WTC11 (cell line): Measurements from ENCODE around the gene SUSD1. TPM values are rescaled to one million over a fixed set of nuclear protein-coding genes. Genes with fewer than 3 reads are reported as not detected.

ENCODE experiments used
- ATAC-seq: fragments of 200-7000 bp; cut with Tn5 transposase; 2 replicates; pipeline ENCODE4 v1.10.0; 2021; ENCODE audit warnings: mild to moderate bottlenecking, moderate library complexity
- CTCF ChIA-PET: fragments of 300-600 bp; sonication (Branson Sonifier 250); formaldehyde crosslinking; loops from one replicate; lab custom pipeline; 2021; ENCODE audit warnings: antibody characterized with exemption; lab: Charles Lee
- POLR2A ChIA-PET: fragments of 350-600 bp; sonication (Branson Sonifier 250); formaldehyde crosslinking; loops from one replicate; lab custom pipeline; 2021; ENCODE audit warnings: antibody characterized with exemption; lab: Charles Lee
- DNase-seq: peaks from one replicate; pipeline ENCODE4 v3.0.0; 2021; ENCODE audit warnings: low spot score
- H3K27ac Mint-ChIP-seq: 2 replicates; pipeline ENCODE4 v1.8.0; 2021; ENCODE audit warnings: mixed read lengths
- H3K27me3 Mint-ChIP-seq: 2 replicates; pipeline ENCODE4 v1.8.0; 2021; ENCODE audit warnings: low read depth, mild to moderate bottlenecking, moderate library complexity, mixed read lengths
- H3K36me3 Mint-ChIP-seq: 2 replicates; pipeline ENCODE4 v1.8.0; 2021; ENCODE audit warnings: mixed read lengths
- H3K4me1 Mint-ChIP-seq: 2 replicates; pipeline ENCODE4 v1.8.0; 2022; ENCODE audit warnings: mixed read lengths
- H3K4me3 Mint-ChIP-seq: 2 replicates; pipeline ENCODE4 v1.8.0; 2021; ENCODE audit warnings: mild to moderate bottlenecking, moderate library complexity, mixed read lengths
- H3K9me3 Mint-ChIP-seq: 2 replicates; pipeline ENCODE4 v1.8.0; 2021; ENCODE audit warnings: mixed read lengths
- ERG ChIP-seq: fragments of 250-450 bp; sonication (Bioruptor Pico); IDR thresholded peaks from 2 replicates; pipeline ENCODE4 v1.8.0; 2021; ENCODE audit warnings: mild to moderate bottlenecking
- GABPB1 ChIP-seq: sonication (generic); formaldehyde crosslinking; IDR thresholded peaks from 2 replicates; pipeline ENCODE4 v1.8.1; 2023; ENCODE audit warnings: mild to moderate bottlenecking, missing genetic modification reagents
- JAZF1 ChIP-seq: fragments of 250-450 bp; sonication (Bioruptor Pico); IDR thresholded peaks from 2 replicates; pipeline ENCODE4 v1.9.0; 2021; ENCODE audit warnings: moderate library complexity, mild to moderate bottlenecking, inconsistent platforms
- TEAD4 ChIP-seq: sonication (generic); formaldehyde crosslinking; IDR thresholded peaks from 2 replicates; pipeline ENCODE4 v1.8.0; 2022; ENCODE audit warnings: mild to moderate bottlenecking, missing genetic modification reagents
- ZNF317 ChIP-seq: sonication (generic); formaldehyde crosslinking; IDR thresholded peaks from 2 replicates; pipeline ENCODE4 v1.8.1; 2023; ENCODE audit warnings: low read depth, mild to moderate bottlenecking, moderate library complexity, missing genetic modification reagents, borderline replicate concordance
- ZNF532 ChIP-seq: fragments of 250-450 bp; sonication (Bioruptor Pico); IDR thresholded peaks from 2 replicates; pipeline ENCODE4 v1.9.0; 2021; ENCODE audit warnings: mild to moderate bottlenecking, borderline replicate concordance
- total RNA-seq: library from RNA; stranded (reverse); gene quantifications from 3 replicates; pipeline ENCODE4 v1.2.3, GENCODE V29; 2021
- TF ChIP-seq, protein P1 (sequence below): sonication (generic); formaldehyde crosslinking; IDR thresholded peaks from 2 replicates; pipeline ENCODE4 v1.8.0; 2023; ENCODE audit warnings: mild to moderate bottlenecking, missing genetic modification reagents
- TF ChIP-seq, protein P2 (sequence below): sonication (generic); formaldehyde crosslinking; IDR thresholded peaks from 2 replicates; pipeline ENCODE4 v1.8.1; 2023; ENCODE audit warnings: mild to moderate bottlenecking, missing genetic modification reagents
- TF ChIP-seq, protein P3 (sequence below): sonication (generic); formaldehyde crosslinking; IDR thresholded peaks from 2 replicates; pipeline ENCODE4 v1.8.1; 2022; ENCODE audit warnings: missing genetic modification reagents, borderline replicate concordance

Gene SUSD1
- total RNA-seq, 1 experiment from 2014 or later, result 5.1 TPM

DNA sequence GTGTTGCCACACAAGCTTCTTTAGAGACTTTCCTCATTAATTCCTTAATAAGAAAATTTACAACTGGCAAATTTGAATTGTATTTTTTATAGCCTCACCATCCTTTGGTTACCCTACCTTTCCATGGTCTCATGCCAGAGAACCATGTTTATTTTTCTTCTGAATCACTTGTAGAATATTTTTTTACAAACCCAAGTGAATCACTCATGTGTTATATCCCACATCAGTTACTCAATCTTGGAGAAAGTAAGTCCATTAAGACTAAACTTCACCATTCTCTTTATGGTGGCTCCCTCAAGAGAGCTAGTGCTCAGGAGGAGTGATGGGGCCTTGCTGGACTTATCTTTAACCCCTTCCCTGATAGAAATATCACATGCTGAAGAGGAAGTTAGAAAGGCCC is 128.9 kb downstream of the SUSD1 start (continued):
- TF ChIP-seq, protein P1, sequence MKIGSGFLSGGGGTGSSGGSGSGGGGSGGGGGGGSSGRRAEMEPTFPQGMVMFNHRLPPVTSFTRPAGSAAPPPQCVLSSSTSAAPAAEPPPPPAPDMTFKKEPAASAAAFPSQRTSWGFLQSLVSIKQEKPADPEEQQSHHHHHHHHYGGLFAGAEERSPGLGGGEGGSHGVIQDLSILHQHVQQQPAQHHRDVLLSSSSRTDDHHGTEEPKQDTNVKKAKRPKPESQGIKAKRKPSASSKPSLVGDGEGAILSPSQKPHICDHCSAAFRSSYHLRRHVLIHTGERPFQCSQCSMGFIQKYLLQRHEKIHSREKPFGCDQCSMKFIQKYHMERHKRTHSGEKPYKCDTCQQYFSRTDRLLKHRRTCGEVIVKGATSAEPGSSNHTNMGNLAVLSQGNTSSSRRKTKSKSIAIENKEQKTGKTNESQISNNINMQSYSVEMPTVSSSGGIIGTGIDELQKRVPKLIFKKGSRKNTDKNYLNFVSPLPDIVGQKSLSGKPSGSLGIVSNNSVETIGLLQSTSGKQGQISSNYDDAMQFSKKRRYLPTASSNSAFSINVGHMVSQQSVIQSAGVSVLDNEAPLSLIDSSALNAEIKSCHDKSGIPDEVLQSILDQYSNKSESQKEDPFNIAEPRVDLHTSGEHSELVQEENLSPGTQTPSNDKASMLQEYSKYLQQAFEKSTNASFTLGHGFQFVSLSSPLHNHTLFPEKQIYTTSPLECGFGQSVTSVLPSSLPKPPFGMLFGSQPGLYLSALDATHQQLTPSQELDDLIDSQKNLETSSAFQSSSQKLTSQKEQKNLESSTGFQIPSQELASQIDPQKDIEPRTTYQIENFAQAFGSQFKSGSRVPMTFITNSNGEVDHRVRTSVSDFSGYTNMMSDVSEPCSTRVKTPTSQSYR (CRISPR knock-in tag), result no peak
- TF ChIP-seq ZNF317 (no peak), ZNF532 (CRISPR knock-in tag) (no peak), JAZF1 (no peak)

GRCh38 chr9:112044881-112045280 is 130.2 kb downstream of the SUSD1 start:
- ATAC-seq, result no peak

GRCh38 chr9:112044186-112044585 is 130.9 kb downstream of the SUSD1 start:
- POLR2A ChIA-PET, result no interaction called here
- H3K27ac Mint-ChIP-seq, result no peak overlapping the region

More at GRCh38 chr9:112044881-112045280, 130.2 kb downstream of the SUSD1 start:
- Mint-ChIP-seq H3K36me3 (peaks cover 3% of the 10 kb centered on the region; the same call in 1 of the 2 replicates), H3K27me3 (no peaks in the 10 kb centered on the region), H3K4me1 (peaks cover 31% of the 10 kb centered on the region), H3K27ac (no peak overlapping the region), H3K4me3 (no peak overlapping the region), H3K9me3 (peaks cover 7% of the 10 kb centered on the region)
- DNase-seq, result no peak
- TF ChIP-seq, protein P2, sequence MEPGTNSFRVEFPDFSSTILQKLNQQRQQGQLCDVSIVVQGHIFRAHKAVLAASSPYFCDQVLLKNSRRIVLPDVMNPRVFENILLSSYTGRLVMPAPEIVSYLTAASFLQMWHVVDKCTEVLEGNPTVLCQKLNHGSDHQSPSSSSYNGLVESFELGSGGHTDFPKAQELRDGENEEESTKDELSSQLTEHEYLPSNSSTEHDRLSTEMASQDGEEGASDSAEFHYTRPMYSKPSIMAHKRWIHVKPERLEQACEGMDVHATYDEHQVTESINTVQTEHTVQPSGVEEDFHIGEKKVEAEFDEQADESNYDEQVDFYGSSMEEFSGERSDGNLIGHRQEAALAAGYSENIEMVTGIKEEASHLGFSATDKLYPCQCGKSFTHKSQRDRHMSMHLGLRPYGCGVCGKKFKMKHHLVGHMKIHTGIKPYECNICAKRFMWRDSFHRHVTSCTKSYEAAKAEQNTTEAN (CRISPR knock-in tag), result no peak
- TF ChIP-seq TEAD4 (CRISPR knock-in tag) (no peak), GABPB1 (CRISPR knock-in tag) (no peak)
- ChIA-PET CTCF (no interaction called here), POLR2A (interaction anchor here (0.6 kb wide), 1 partner anchor 226 kb away, joined by 8 read pairs; no protein-coding TSS in a partner anchor)

More at GRCh38 chr9:112044186-112044585, 130.9 kb downstream of the SUSD1 start:
- DNase-seq (no peak), ATAC-seq (no peak)
- CTCF ChIA-PET, result no interaction called here
- Mint-ChIP-seq H3K36me3 (peaks cover 3% of the 10 kb centered on the region; the same call in 1 of the 2 replicates), H3K27me3 (no peaks in the 10 kb centered on the region), H3K9me3 (peaks cover 7% of the 10 kb centered on the region), H3K4me1 (peaks cover 33% of the 10 kb centered on the region), H3K4me3 (no peak overlapping the region)
- TF ChIP-seq, protein P3, sequence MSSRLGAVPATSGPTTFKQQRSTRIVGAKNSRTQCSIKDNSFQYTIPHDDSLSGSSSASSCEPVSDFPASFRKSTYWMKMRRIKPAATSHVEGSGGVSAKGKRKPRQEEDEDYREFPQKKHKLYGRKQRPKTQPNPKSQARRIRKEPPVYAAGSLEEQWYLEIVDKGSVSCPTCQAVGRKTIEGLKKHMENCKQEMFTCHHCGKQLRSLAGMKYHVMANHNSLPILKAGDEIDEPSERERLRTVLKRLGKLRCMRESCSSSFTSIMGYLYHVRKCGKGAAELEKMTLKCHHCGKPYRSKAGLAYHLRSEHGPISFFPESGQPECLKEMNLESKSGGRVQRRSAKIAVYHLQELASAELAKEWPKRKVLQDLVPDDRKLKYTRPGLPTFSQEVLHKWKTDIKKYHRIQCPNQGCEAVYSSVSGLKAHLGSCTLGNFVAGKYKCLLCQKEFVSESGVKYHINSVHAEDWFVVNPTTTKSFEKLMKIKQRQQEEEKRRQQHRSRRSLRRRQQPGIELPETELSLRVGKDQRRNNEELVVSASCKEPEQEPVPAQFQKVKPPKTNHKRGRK, result no peak
- TF ChIP-seq ERG (CRISPR knock-in tag), result no peak
